Measurements from ENCODE around the gene COIL.

GRCh38 chr17:56912105-56912999, 48.5 kb downstream of the COIL start:
- TF ChIP-seq POLR2AphosphoS5 (IDR thresholded peaks at IDR 0.05) (peak; percentile 27 to 72 (median 32)), CTCF (IDR thresholded peaks at IDR 0.05) (no peak)
